ENCODE results near the gene MPHOSPH6.
A peak's percentile ranks its signal among the peaks of the same experiment; 100 is the strongest.

Gene MPHOSPH6

GRCh38 chr16:82181461-82182185 is 11.6 kb upstream of the MPHOSPH6 start:
- TF ChIP-seq CTCF (IDR thresholded peaks at IDR 0.05; ENCODE audit: low read depth, low read length) = no peak
- Histone ChIP-seq H3K9me3 (ENCODE audit: severe bottlenecking) (no peaks in the 10 kb centered on the region), H3K36me3 (no peaks in the 10 kb centered on the region), H3K27ac (no peak overlapping the region), H3K27me3 (ENCODE audit: insufficient read depth, low read depth, severe bottlenecking) (no peaks in the 10 kb centered on the region), H3K4me3 (ENCODE audit: low read depth, low read length) (no peak overlapping the region)
- peak; percentile 10 for DNase-seq

DNA sequence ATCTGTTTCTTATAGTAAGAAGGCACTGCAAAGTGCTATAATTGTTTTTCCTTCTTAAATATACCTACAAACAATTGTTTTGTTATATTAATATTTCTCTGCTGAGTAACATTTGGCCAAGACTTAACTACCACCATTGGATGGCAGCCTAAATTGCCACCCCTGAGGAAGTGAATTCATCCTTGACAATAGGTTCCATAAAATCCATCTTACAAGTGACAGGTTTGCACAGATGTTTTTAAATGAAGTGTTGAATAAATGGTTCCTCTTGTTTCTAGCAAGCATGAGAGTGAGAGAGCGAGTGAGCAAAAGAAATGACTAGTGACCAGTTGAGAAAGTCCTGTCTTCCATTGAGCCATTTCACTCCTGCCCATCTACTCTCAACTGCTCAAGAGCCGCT is 8.3 kb upstream of the MPHOSPH6 start:
- H3K27ac ChIP-seq = no peak overlapping the region
- no peak for TF ChIP-seq CTCF (IDR thresholded peaks at IDR 0.05; ENCODE audit: low read depth, low read length)

GRCh38 chr16:82177555-82177954 is 7.5 kb upstream of the MPHOSPH6 start:
- no peak for DNase-seq
- Histone ChIP-seq H3K9me3 (ENCODE audit: severe bottlenecking) (no peaks in the 10 kb centered on the region), H3K4me3 (ENCODE audit: low read depth, low read length) (no peak overlapping the region), H3K27ac (no peak overlapping the region), H3K27me3 (ENCODE audit: insufficient read depth, low read depth, severe bottlenecking) (no peaks in the 10 kb centered on the region), H3K36me3 (no peaks in the 10 kb centered on the region)
- TF ChIP-seq CTCF (IDR thresholded peaks at IDR 0.05; ENCODE audit: low read depth, low read length) = no peak

More for the DNA sequence above, 8.3 kb upstream of the MPHOSPH6 start:
- Histone ChIP-seq H3K27me3 (ENCODE audit: insufficient read depth, low read depth, severe bottlenecking) (no peaks in the 10 kb centered on the region), H3K9me3 (ENCODE audit: severe bottlenecking) (no peaks in the 10 kb centered on the region), H3K36me3 (no peaks in the 10 kb centered on the region), H3K4me3 (ENCODE audit: low read depth, low read length) (no peak overlapping the region)
- no peak for DNase-seq

GRCh38 chr16:82176204-82176603 is 6.2 kb upstream of the MPHOSPH6 start:
- Histone ChIP-seq H3K36me3 (no peaks in the 10 kb centered on the region), H3K4me3 (ENCODE audit: low read depth, low read length) (no peak overlapping the region), H3K27ac (no peak overlapping the region), H3K27me3 (ENCODE audit: insufficient read depth, low read depth, severe bottlenecking) (no peaks in the 10 kb centered on the region), H3K9me3 (ENCODE audit: severe bottlenecking) (no peaks in the 10 kb centered on the region)
- DNase-seq = no peak
- no peak for TF ChIP-seq CTCF (IDR thresholded peaks at IDR 0.05; ENCODE audit: low read depth, low read length)

DNA sequence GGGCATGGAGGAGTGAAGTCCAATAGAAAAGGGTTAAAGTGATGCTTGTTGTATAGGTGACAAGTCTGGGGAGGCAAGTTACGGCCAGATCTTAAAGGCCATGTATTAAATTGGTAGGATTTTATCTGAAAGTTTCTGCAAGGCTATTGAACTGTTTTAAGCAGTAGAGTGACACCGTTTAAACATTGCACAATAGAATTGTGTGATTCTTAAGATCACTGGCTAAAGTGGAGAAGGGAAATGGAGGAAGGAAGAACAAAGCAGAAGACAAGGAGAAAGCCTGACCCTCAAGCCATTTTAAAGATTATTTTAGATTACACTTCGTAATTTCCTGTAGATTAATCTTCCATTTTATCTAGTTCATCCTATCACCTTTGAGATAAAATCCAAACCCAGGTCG is 5.6 kb upstream of the MPHOSPH6 start:
- Histone ChIP-seq H3K27me3 (ENCODE audit: insufficient read depth, low read depth, severe bottlenecking) (no peaks in the 10 kb centered on the region), H3K9me3 (ENCODE audit: severe bottlenecking) (no peaks in the 10 kb centered on the region), H3K4me3 (ENCODE audit: low read depth, low read length) (no peak overlapping the region), H3K36me3 (no peaks in the 10 kb centered on the region), H3K27ac (no peak overlapping the region)
- no peak for DNase-seq
- TF ChIP-seq CTCF (IDR thresholded peaks at IDR 0.05; ENCODE audit: low read depth, low read length) = no peak

DNA sequence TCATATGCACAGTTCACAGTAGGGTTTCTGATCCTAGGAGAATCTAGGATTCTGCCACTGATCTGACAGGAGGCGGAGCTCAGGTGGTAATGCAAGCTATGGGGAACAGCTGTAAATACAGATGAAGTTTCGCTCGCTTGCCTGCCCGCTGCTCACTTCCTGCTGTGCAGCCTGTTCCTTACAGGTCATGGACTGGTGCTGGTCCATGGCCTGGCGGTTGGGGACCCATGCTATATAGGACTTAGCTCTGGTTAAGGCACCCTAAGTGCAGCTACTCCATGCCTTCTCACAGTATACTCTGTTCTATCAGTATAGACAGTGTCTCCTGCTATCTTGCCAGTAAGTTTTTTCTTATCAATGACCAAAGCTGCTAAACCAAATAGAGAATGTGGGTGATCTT is 2.4 kb downstream of the MPHOSPH6 start:
- DNase-seq = no peak
- no peak for TF ChIP-seq CTCF (IDR thresholded peaks at IDR 0.05; ENCODE audit: low read depth, low read length)
- Histone ChIP-seq H3K4me3 (ENCODE audit: low read depth, low read length) (no peak overlapping the region), H3K9me3 (ENCODE audit: severe bottlenecking) (no peaks in the 10 kb centered on the region), H3K36me3 (peaks cover 5% of the 10 kb centered on the region; the same call in 1 of the 2 replicates), H3K27ac (no peak overlapping the region), H3K27me3 (ENCODE audit: insufficient read depth, low read depth, severe bottlenecking) (no peaks in the 10 kb centered on the region)
